Neuronal stem cell (in vitro differentiated cells): ENCODE data around the gene CCDC181.

ENCODE experiments used
- DNase-seq: peaks from one replicate; pipeline ENCODE4 v3.0.0-alpha.2; 2013; ENCODE audit warnings: low spot score
- H2AFZ ChIP-seq: one replicate; pipeline ENCODE4 v1.6.1; 2013; ENCODE audit warnings: mild to moderate bottlenecking, low read length, inconsistent platforms
- H2AK5ac ChIP-seq: 2 replicates; pipeline ENCODE4 v1.6.1; 2013; ENCODE audit warnings: low read depth, mild to moderate bottlenecking, inconsistent platforms, low read length, moderate library complexity, mixed read lengths
- H2BK120ac ChIP-seq: 2 replicates; pipeline ENCODE4 v1.6.1; 2013; ENCODE audit warnings: low read depth, mild to moderate bottlenecking, inconsistent platforms, low read length, moderate library complexity, mixed read lengths
- H2BK12ac ChIP-seq: one replicate; pipeline ENCODE4 v1.6.1; 2013; ENCODE audit warnings: low read length, inconsistent platforms
- H2BK15ac ChIP-seq: 2 replicates; pipeline ENCODE4 v1.6.1; 2013; ENCODE audit warnings: mild to moderate bottlenecking, low read length, inconsistent platforms, mixed read lengths
- H2BK5ac ChIP-seq: one replicate; pipeline ENCODE4 v1.6.1; 2013; ENCODE audit warnings: inconsistent platforms, mild to moderate bottlenecking, low read length, moderate library complexity
- H3K14ac ChIP-seq: one replicate; pipeline ENCODE4 v1.6.1; 2013; ENCODE audit warnings: low read length, inconsistent platforms
- H3K18ac ChIP-seq: 2 replicates; pipeline ENCODE4 v1.6.1; 2013; ENCODE audit warnings: low read length, inconsistent platforms
- H3K23ac ChIP-seq: 2 replicates; pipeline ENCODE4 v1.6.1; 2013; ENCODE audit warnings: low read depth, mild to moderate bottlenecking, mixed read lengths, low read length, inconsistent platforms; ENCODE audit not compliant: poor library complexity
- H3K27ac ChIP-seq: replicated peaks from 3 replicates; pipeline ENCODE4 v1.5.1; 2013; ENCODE audit warnings: low read length, inconsistent platforms
- H3K27me3 ChIP-seq, 3 experiments: 2 replicates each; pipeline ENCODE4 v1.6.1; 2013; ENCODE audit warnings: low read length in 3 of 3, mild to moderate bottlenecking in 2 of 3, inconsistent platforms in 1 of 3, low read depth in 1 of 3, mixed read lengths in 1 of 3, moderate library complexity in 1 of 3; ENCODE audit not compliant: control insufficient read depth in 3 of 3, insufficient read depth in 3 of 3
- H3K36me3 ChIP-seq, 2 donors: replicated peaks in 1 of 2; 2 replicates each; pipeline ENCODE4 v1.6.1; 2013; ENCODE audit warnings: low read length in 2 of 2; ENCODE audit not compliant: control insufficient read depth in 2 of 2, insufficient read depth in 2 of 2
- H3K4ac ChIP-seq: 2 replicates; pipeline ENCODE4 v1.6.1; 2013; ENCODE audit warnings: inconsistent platforms, mild to moderate bottlenecking, low read length, moderate library complexity
- H3K4me1 ChIP-seq, 2 donors: 1 replicate in 1 of 2; 2 replicates in 1 of 2; pipeline ENCODE4 v1.6.1; 2013; ENCODE audit warnings: low read length in 2 of 2, low read depth in 1 of 2; ENCODE audit not compliant: control insufficient read depth in 2 of 2, insufficient read depth in 1 of 2
- H3K4me2 ChIP-seq: one replicate; pipeline ENCODE4 v1.6.1; 2013; ENCODE audit warnings: mild to moderate bottlenecking, low read length, inconsistent platforms; ENCODE audit not compliant: insufficient read depth, poor library complexity, severe bottlenecking
- H3K4me3 ChIP-seq, 2 donors: 2 replicates each; pipeline ENCODE4 v1.5.1; 2013; ENCODE audit warnings: low read length in 2 of 2, mild to moderate bottlenecking in 2 of 2, inconsistent platforms in 1 of 2, moderate library complexity in 1 of 2
- H3K79me1 ChIP-seq: one replicate; pipeline ENCODE4 v1.6.1; 2013; ENCODE audit warnings: low read depth, mild to moderate bottlenecking, inconsistent platforms, low read length, moderate library complexity
- H3K9ac ChIP-seq: one replicate; pipeline ENCODE4 v1.6.1; 2013; ENCODE audit warnings: mild to moderate bottlenecking, low read depth, low read length, inconsistent platforms; ENCODE audit not compliant: poor library complexity
- H3K9me3 ChIP-seq, 2 donors: replicated peaks in 1 of 2; 2 replicates each; pipeline versions ENCODE3 to v1.6.1; 2013; ENCODE audit warnings: low read length in 2 of 2, mild to moderate bottlenecking in 2 of 2, inconsistent platforms in 1 of 2, low read depth in 1 of 2, mixed read lengths in 1 of 2, moderate library complexity in 1 of 2; ENCODE audit not compliant: control insufficient read depth in 2 of 2, insufficient read depth in 1 of 2
- H4K8ac ChIP-seq: one replicate; pipeline ENCODE4 v1.6.1; 2013; ENCODE audit warnings: low read depth, mild to moderate bottlenecking, inconsistent platforms, low read length, moderate library complexity
- H4K91ac ChIP-seq: one replicate; pipeline ENCODE4 v1.6.1; 2013; ENCODE audit warnings: low read length, low read depth, mild to moderate bottlenecking, inconsistent platforms; ENCODE audit not compliant: poor library complexity
- WGBS, 2 donors: extraction: QIAGEN DNeasy Blood & Tissue Kit; methylation state at CpG; one replicate each; pipeline ENCODE4 v1.1.7; 2013; ENCODE audit warnings: missing lambda C conversion rate in 2 of 2, mixed read lengths in 1 of 2; ENCODE audit not compliant: insufficient read length in 2 of 2, insufficient replicate concordance in 1 of 2; ENCODE audit errors: extremely low coverage in 2 of 2; 5-methylcytosine and 5-hydroxymethylcytosine counted together

The CCDC181 gene

GRCh38 chr1:169462385-169462784 is 35.1 kb upstream of the CCDC181 start:
- no peak overlapping the region for H2BK12ac ChIP-seq
- H3K27ac ChIP-seq: no peak overlapping the region
- no peak overlapping the region for H3K4me3 ChIP-seq
- no peak overlapping the region for H2BK15ac ChIP-seq
- no peaks in the 10 kb centered on the region for H3K9me3 ChIP-seq
- no peak overlapping the region for H3K23ac ChIP-seq
- H2AK5ac ChIP-seq: no peak overlapping the region
- H3K18ac ChIP-seq: no peak overlapping the region
- H4K8ac ChIP-seq: no peak overlapping the region
- H3K36me3 ChIP-seq: peaks cover 0 to 23% of the 10 kb centered on the region in 2 donors
- H3K9ac ChIP-seq: no peak overlapping the region
- H3K27me3 ChIP-seq: no peaks in the 10 kb centered on the region
- H3K79me1 ChIP-seq: no peaks in the 10 kb centered on the region
- no peak overlapping the region for H2BK120ac ChIP-seq
- H3K4ac ChIP-seq: no peak overlapping the region
- H3K14ac ChIP-seq: no peak overlapping the region
- no peak overlapping the region for H3K4me2 ChIP-seq
- H4K91ac ChIP-seq: no peak overlapping the region
- peaks cover 0 to 2% of the 10 kb centered on the region in 2 donors for H3K4me1 ChIP-seq
- no peak overlapping the region for H2BK5ac ChIP-seq
- WGBS, 2 donors: no CpG with 5 or more reads among the region's 5 CpGs
- no peak overlapping the region for H2AFZ ChIP-seq
- DNase-seq: no peak

GRCh38 chr1:169461390-169462000 is 34.2 kb upstream of the CCDC181 start:
- Histone ChIP-seq H3K27me3 (no peaks in the 10 kb centered on the region), H4K91ac (no peak overlapping the region), H2BK12ac (no peak overlapping the region), H3K23ac (no peak overlapping the region), H3K4ac (no peak overlapping the region), H3K4me1 (peaks cover 0 to 2% of the 10 kb centered on the region in 2 donors), H2BK15ac (no peak overlapping the region), H4K8ac (no peak overlapping the region), H2BK120ac (no peak overlapping the region), H3K4me2 (no peak overlapping the region), H3K27ac (no peak overlapping the region), H2AFZ (no peak overlapping the region), H2AK5ac (no peak overlapping the region), H3K36me3 (peaks cover 0 to 14% of the 10 kb centered on the region in 2 donors), H3K14ac (no peak overlapping the region), H3K9ac (no peak overlapping the region), H3K79me1 (no peaks in the 10 kb centered on the region), H3K18ac (no peak overlapping the region), H3K4me3 (no peak overlapping the region), H3K9me3 (peaks cover 0 to 8% of the 10 kb centered on the region in 2 donors), H2BK5ac (no peak overlapping the region)
- no peak for DNase-seq
- WGBS, 2 donors: no CpG with 5 or more reads among the region's 4 CpGs

- no peak for DNase-seq
- WGBS, 2 donors: no CpG with 5 or more reads among the region's 35 CpGs
Measured at GRCh38 chr1:169460191-169460833, 33.0 kb upstream of the CCDC181 start.

GRCh38 chr1:169457443-169457842 is 30.2 kb upstream of the CCDC181 start:
- H3K4me1 ChIP-seq: peaks cover 0 to 2% of the 10 kb centered on the region in 2 donors
- no peak overlapping the region for H4K8ac ChIP-seq
- H3K4ac ChIP-seq: no peak overlapping the region
- H3K36me3 ChIP-seq: no peaks in the 10 kb centered on the region
- H4K91ac ChIP-seq: no peak overlapping the region
- no peak overlapping the region for H2BK15ac ChIP-seq
- H3K4me3 ChIP-seq: no peak overlapping the region
- H3K27me3 ChIP-seq: no peaks in the 10 kb centered on the region
- no peak overlapping the region for H2AFZ ChIP-seq
- no peak overlapping the region for H2BK120ac ChIP-seq
- no peak overlapping the region for H3K18ac ChIP-seq
- no CpG with 5 or more reads among the region's 1 CpG for WGBS, 2 donors
- H2AK5ac ChIP-seq: no peak overlapping the region
- no peak overlapping the region for H3K23ac ChIP-seq
- H3K27ac ChIP-seq: no peak overlapping the region
- DNase-seq: no peak
- no peak overlapping the region for H2BK5ac ChIP-seq
- H3K14ac ChIP-seq: no peak overlapping the region
- H3K9ac ChIP-seq: no peak overlapping the region
- H2BK12ac ChIP-seq: no peak overlapping the region
- H3K9me3 ChIP-seq: peaks cover 0 to 9% of the 10 kb centered on the region in 2 donors
- no peaks in the 10 kb centered on the region for H3K79me1 ChIP-seq
- H3K4me2 ChIP-seq: no peak overlapping the region

More at GRCh38 chr1:169460191-169460833, 33.0 kb upstream of the CCDC181 start:
- Histone ChIP-seq H3K27ac (no peak overlapping the region), H2BK120ac (no peak overlapping the region), H3K27me3 (no peaks in the 10 kb centered on the region), H3K14ac (no peak overlapping the region), H3K4me1 (peaks cover 0 to 2% of the 10 kb centered on the region in 2 donors), H3K9ac (peak overlapping the region; percentile 47), H3K36me3 (peaks cover 0 to 2% of the 10 kb centered on the region in 2 donors), H3K18ac (peak overlapping the region; percentile 42), H2AK5ac (no peak overlapping the region), H4K91ac (no peak overlapping the region), H3K4me2 (peak overlapping the region; percentile 34), H2AFZ (no peak overlapping the region), H3K23ac (no peak overlapping the region), H2BK15ac (no peak overlapping the region), H3K79me1 (no peaks in the 10 kb centered on the region), H2BK5ac (no peak overlapping the region), H3K9me3 (peaks cover 0 to 9% of the 10 kb centered on the region in 2 donors), H3K4me3 (no peak overlapping the region), H3K4ac (no peak overlapping the region), H4K8ac (no peak overlapping the region), H2BK12ac (no peak overlapping the region)
